Measurements from ENCODE around the gene METRN. TPM values are rescaled to one million over a fixed set of nuclear protein-coding genes. Genes with fewer than 3 reads are reported as not detected.

METRN gene
- total RNA-seq, 4 donors from 2014 or later: 4.9 to 47.2 (median 35.2) TPM

- in situ Hi-C loops (cut with MboI; ENCODE audit: low pct_ligation_motif_present in 1 of 4, low pct_unique_long_range_greater_than_20kb in 1 of 4, low sequenced_read_pairs in 3 of 4) (no loop called here), intact Hi-C loops (cut with DNase I; ENCODE audit: low total_unique reads) (no loop called here)
- Histone ChIP-seq H3K36me3 (peaks cover 0 to 14% (median 5%) of the 10 kb centered on the region in 4 donors), H3K27me3 (no peaks in the 10 kb centered on the region), H3K4me3 (no peak overlapping the region), H3K4me1 (peaks cover 7 to 13% (median 9%) of the 10 kb centered on the region in 4 donors), H3K27ac (no peak overlapping the region), H3K9me3 (no peaks in the 10 kb centered on the region)
- DNase-seq: no peak
- 86 to 95% methylated on average over 8 to 13 of the region's 13 CpGs for WGBS, 2 donors (ENCODE audit: low coverage in 1 of 2)
- TF ChIP-seq CTCF (IDR thresholded peaks at IDR 0.05) (no peak), POLR2AphosphoS5 (IDR thresholded peaks at IDR 0.05) (no peak), POLR2A (IDR thresholded peaks at IDR 0.05) (no peak), EP300 (IDR thresholded peaks at IDR 0.05; ENCODE audit: low read depth) (no peak)
Observed at GRCh38 chr16:735982-736453, 21.1 kb downstream of the METRN start.

GRCh38 chr16:736936-737481, 22.1 kb downstream of the METRN start:
- Histone ChIP-seq H3K27ac (no peak overlapping the region), H3K4me3 (no peak overlapping the region), H3K27me3 (no peaks in the 10 kb centered on the region), H3K9me3 (no peaks in the 10 kb centered on the region), H3K36me3 (peaks cover 0 to 14% (median 5%) of the 10 kb centered on the region in 4 donors), H3K4me1 (peaks cover 7 to 20% (median 14%) of the 10 kb centered on the region in 4 donors)
- 60 to 96% methylated on average over 1 to 29 of the region's 29 CpGs for WGBS, 2 donors (ENCODE audit: low coverage in 1 of 2)
- TF ChIP-seq POLR2AphosphoS5 (IDR thresholded peaks at IDR 0.05): no peak
- TF ChIP-seq EP300 (IDR thresholded peaks at IDR 0.05; ENCODE audit: low read depth): no peak
- no peak for TF ChIP-seq CTCF (IDR thresholded peaks at IDR 0.05)
- TF ChIP-seq POLR2A (IDR thresholded peaks at IDR 0.05): no peak
- no peak for DNase-seq
- in situ Hi-C loops (cut with MboI; ENCODE audit: low pct_ligation_motif_present in 1 of 4, low pct_unique_long_range_greater_than_20kb in 1 of 4, low sequenced_read_pairs in 3 of 4): no loop called here
- intact Hi-C loops (cut with DNase I; ENCODE audit: low total_unique reads): no loop called here

- Histone ChIP-seq H3K36me3 (peaks cover 0 to 6% (median 0%) of the 10 kb centered on the region in 4 donors), H3K4me3 (peak overlapping the region; percentile 78 to 86 (median 84)), H3K4me1 (peaks cover 7 to 20% (median 14%) of the 10 kb centered on the region in 4 donors), H3K27me3 (peaks cover 3% of the 10 kb centered on the region), H3K9me3 (no peaks in the 10 kb centered on the region), H3K27ac (peak overlapping the region; percentile 75 to 87 (median 81))
- DNase-seq: no peak
- intact Hi-C loops (cut with DNase I; ENCODE audit: low total_unique reads): loop anchor here (2.0 kb wide), 1 partner anchor 27 kb away; no protein-coding TSS in a partner anchor
- WGBS, 2 donors (ENCODE audit: low coverage in 1 of 2): 43% methylated on average over 35 of the region's 38 CpGs; no CpG with 5 or more reads in 1 of the 2 donors
- TF ChIP-seq CTCF (IDR thresholded peaks at IDR 0.05): no peak
- TF ChIP-seq POLR2A (IDR thresholded peaks at IDR 0.05): no peak
- TF ChIP-seq EP300 (IDR thresholded peaks at IDR 0.05; ENCODE audit: low read depth): no peak
- TF ChIP-seq POLR2AphosphoS5 (IDR thresholded peaks at IDR 0.05): no peak
- in situ Hi-C loops (cut with MboI; ENCODE audit: low pct_ligation_motif_present in 1 of 4, low pct_unique_long_range_greater_than_20kb in 1 of 4, low sequenced_read_pairs in 3 of 4): no loop called here
Observed at GRCh38 chr16:739560-740458, 24.9 kb downstream of the METRN start.

- TF ChIP-seq EP300 (IDR thresholded peaks at IDR 0.05; ENCODE audit: low read depth) (no peak), POLR2A (IDR thresholded peaks at IDR 0.05) (no peak), POLR2AphosphoS5 (IDR thresholded peaks at IDR 0.05) (no peak), CTCF (IDR thresholded peaks at IDR 0.05) (no peak)
- 0% methylated on average over 13 of the region's 22 CpGs; no CpG with 5 or more reads in 1 of the 2 donors for WGBS, 2 donors (ENCODE audit: low coverage in 1 of 2)
- no peaks in the 10 kb centered on the region for H3K9me3 ChIP-seq
- H3K4me1 ChIP-seq: peaks cover 7 to 20% (median 14%) of the 10 kb centered on the region in 4 donors
- intact Hi-C loops (cut with DNase I; ENCODE audit: low total_unique reads): loop anchor here (2.0 kb wide), 1 partner anchor 28 kb away; no protein-coding TSS in a partner anchor
- in situ Hi-C loops (cut with MboI; ENCODE audit: low pct_ligation_motif_present in 1 of 4, low pct_unique_long_range_greater_than_20kb in 1 of 4, low sequenced_read_pairs in 3 of 4): no loop called here
- H3K27me3 ChIP-seq: peaks cover 3% of the 10 kb centered on the region
- peak overlapping the region; percentile 78 to 86 (median 84) for H3K4me3 ChIP-seq
- DNase-seq: peak; percentile 26
- peak overlapping the region; percentile 75 to 87 (median 81) for H3K27ac ChIP-seq
- peaks cover 0 to 2% (median 0%) of the 10 kb centered on the region in 4 donors for H3K36me3 ChIP-seq
Observed at GRCh38 chr16:740459-740763, 25.5 kb downstream of the METRN start.

All from transverse colon (tissue), 4 donors.